Epithelial cell of prostate (primary cell): ENCODE measurements around the gene SLC15A4.
A peak's percentile ranks its signal among the peaks of the same experiment; 100 is the strongest.
"Not testable (repeated sequence)": the region's sequence is repeated elsewhere in the genome, so short reads cannot be mapped to it uniquely, and the experiment has no call there.

Experiments used
- DNase-seq: peaks from one replicate; pipeline ENCODE4 v3.0.0-alpha.2; 2011; ENCODE audit warnings: low read depth, low spot score
- H3K27ac ChIP-seq: fragments of 450-650 bp; 2 replicates; pipeline ENCODE4 v1.5.1; 2017; ENCODE audit warnings: mild to moderate bottlenecking

The SLC15A4 gene

GRCh38 chr12:128846671-128847070, 22.9 kb upstream of the SLC15A4 start:
- not testable (repeated sequence) for DNase-seq, H3K27ac ChIP-seq

- DNase-seq = no peak
These were observed 20.4 kb upstream of the SLC15A4 start for GRCh38 chr12:128844031-128844635.

DNA sequence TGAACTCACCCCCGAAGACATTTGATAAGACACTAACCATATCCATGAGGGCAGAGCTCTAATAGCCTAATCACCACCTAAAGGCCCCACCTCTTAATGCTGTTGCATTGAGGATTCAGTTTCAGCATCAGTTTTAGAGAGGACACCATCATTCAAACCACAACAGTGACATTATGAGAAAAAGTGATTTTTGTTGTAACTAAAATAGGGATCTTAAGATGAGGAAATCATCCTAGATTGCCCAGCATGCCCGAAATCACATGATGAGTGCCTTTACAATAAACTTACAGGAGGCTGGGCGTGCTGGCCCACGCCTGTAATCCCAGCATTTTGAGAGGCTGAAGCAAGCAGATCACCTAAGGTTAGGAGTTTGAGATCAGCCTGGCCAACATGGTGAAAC, 19.8 kb upstream of the SLC15A4 start:
- DNase-seq = no peak
- H3K27ac ChIP-seq = no peak overlapping the region

More at GRCh38 chr12:128844031-128844635, 20.4 kb upstream of the SLC15A4 start:
- no peak overlapping the region for H3K27ac ChIP-seq

- H3K27ac ChIP-seq = no peak overlapping the region
- no peak for DNase-seq
These were observed 18.8 kb upstream of the SLC15A4 start for GRCh38 chr12:128842579-128842978.

DNA sequence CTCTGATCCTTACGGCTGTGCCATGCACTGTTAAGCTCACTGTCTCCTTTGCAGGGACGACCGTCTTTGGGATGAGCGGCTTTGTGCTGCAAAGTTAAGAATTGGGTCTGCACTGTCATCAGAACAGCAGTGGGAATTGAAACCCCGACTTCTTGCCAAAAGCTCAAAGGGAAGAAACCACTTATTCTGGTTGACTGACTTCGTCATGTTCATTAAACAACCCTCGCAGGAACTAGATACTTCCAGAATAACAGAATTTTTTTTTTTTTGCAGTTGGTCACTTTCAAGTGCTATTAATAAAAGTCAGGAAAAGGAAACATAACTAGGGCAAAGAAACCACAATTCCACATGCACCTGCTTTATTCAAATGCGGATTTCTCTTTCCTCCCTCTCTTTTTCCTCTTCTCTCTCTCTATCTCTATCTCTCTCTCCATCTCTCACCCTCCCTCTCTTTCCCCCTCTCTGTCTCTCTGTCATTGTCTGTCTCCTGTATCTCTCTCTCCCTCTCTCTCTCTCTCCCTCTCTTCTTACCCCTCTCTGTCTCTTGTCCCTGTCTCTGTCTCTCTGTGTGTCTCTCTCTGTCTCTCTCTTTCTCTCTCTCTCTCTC, 17.2 kb upstream of the SLC15A4 start:
- H3K27ac ChIP-seq = no peak overlapping the region

GRCh38 chr12:128839885-128840284, 16.1 kb upstream of the SLC15A4 start:
- not testable (repeated sequence) for DNase-seq, H3K27ac ChIP-seq

More for the DNA sequence above, 17.2 kb upstream of the SLC15A4 start:
- no peak for DNase-seq

DNA sequence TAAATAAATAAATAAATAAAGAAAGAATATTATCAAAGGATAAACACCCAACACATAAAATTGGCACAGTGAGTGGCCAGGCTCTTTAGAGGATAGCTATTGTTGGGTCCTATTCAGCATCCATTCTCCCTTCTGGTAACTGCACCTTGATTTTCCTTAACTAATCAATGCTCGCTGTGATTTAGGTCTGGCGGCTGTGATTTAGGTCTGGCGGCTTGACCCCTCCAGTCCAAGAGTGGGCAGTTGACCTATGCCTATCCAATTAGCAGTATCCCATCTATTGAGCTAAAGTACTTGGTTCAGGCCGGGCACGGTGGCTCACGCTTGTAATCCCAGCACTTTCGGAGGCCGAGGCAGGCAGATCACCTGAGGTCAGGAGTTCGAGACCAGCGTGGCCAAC, 9.7 kb upstream of the SLC15A4 start:
- no peak overlapping the region for H3K27ac ChIP-seq
- DNase-seq = no peak

- DNase-seq = no peak
- H3K27ac ChIP-seq = no peak overlapping the region
These were observed 6.7 kb upstream of the SLC15A4 start for GRCh38 chr12:128830505-128830893.

- DNase-seq = no peak
- no peak overlapping the region for H3K27ac ChIP-seq
These were observed 6.2 kb upstream of the SLC15A4 start for GRCh38 chr12:128829861-128830504.

GRCh38 chr12:128827724-128828123, 4.0 kb upstream of the SLC15A4 start:
- no peak overlapping the region for H3K27ac ChIP-seq
- DNase-seq = no peak

- no peak for DNase-seq
- no peak overlapping the region for H3K27ac ChIP-seq
These were observed 2.1 kb upstream of the SLC15A4 start for GRCh38 chr12:128825835-128826234.

GRCh38 chr12:128823216-128823915, 392 bp downstream of the SLC15A4 start:
- DNase-seq = no peak
- peak overlapping the region; percentile 74 for H3K27ac ChIP-seq

- DNase-seq = no peak
- H3K27ac ChIP-seq = peak overlapping the region; percentile 80
These were observed 2.9 kb downstream of the SLC15A4 start for GRCh38 chr12:128820723-128821432.

GRCh38 chr12:128820253-128820652, 3.5 kb downstream of the SLC15A4 start:
- no peak for DNase-seq
- peak overlapping the region; percentile 80 for H3K27ac ChIP-seq

- no peak for DNase-seq
- H3K27ac ChIP-seq = peak overlapping the region; percentile 80
These were observed 4.2 kb downstream of the SLC15A4 start for GRCh38 chr12:128819293-128820144.

- no peak for DNase-seq
- peak overlapping the region; percentile 80 for H3K27ac ChIP-seq
These were observed 5.4 kb downstream of the SLC15A4 start for GRCh38 chr12:128818065-128819022.

DNA sequence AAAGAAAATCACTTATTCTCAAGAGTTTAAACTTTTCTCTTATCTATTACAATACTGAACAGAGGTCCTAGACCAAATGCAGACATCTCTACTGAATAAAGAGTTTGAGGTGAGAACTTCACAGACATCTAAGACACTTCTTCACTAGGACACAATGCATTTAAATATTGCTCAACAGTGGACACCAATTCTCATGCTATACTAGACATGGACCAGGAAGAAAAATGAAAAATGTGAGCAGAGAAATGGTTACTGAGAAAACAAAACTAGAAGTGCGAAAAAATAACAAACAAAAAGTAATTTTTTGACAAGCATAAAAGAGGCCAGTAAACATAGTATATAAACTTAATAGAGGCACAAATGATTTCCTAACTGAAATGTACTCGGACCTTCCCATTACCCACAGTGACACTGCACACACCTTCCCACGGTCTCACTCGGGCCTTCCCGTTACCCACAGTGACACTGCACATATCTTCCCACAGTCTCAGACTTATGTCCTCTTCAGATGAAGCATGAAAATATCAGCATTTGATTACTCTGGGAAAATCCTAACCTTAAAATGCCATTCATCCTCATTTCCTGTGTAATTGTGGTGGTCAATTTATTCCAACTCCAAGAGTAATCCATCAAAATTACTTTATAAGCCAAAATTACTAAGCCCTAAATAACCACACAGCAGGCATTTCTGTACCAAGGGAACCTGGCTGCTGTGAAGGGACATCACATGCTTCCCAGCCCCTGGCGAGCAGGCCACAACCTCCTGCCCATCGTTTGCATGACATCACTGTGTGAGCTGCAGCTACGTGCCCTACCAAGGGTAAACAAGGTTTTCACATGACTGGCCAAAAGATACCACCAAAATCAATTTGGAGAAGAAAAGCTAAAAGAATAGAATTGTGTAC, 6.4 kb downstream of the SLC15A4 start:
- H3K27ac ChIP-seq = peak overlapping the region; percentile 80
- DNase-seq = no peak

GRCh38 chr12:128816643-128816920, 7.2 kb downstream of the SLC15A4 start:
- DNase-seq = no peak
- H3K27ac ChIP-seq = no peak overlapping the region
